Uterus (tissue), 2 donors: Measurements from ENCODE around the gene ZMYND11.

Experiments
- POLR2A ChIP-seq, 2 donors: fragments of 450-650 bp; IDR thresholded peaks; one replicate each; pipeline ENCODE4 v1.6.1; 2016; ENCODE audit warnings: antibody characterized with exemption in 2 of 2, mild to moderate bottlenecking in 1 of 2, moderate library complexity in 1 of 2
- TF ChIP-seq, protein P1 (sequence below), 4 experiments: fragments of 200-600 bp in 2 of 4; fragments of 450-650 bp in 2 of 4; sonication (generic) in 2 of 4; IDR thresholded peaks; one replicate each; pipeline ENCODE4 v1.5.1; 2016 to 2019; ENCODE audit warnings: antibody characterized with exemption in 4 of 4, mild to moderate bottlenecking in 2 of 4, moderate library complexity in 1 of 4

DNA sequence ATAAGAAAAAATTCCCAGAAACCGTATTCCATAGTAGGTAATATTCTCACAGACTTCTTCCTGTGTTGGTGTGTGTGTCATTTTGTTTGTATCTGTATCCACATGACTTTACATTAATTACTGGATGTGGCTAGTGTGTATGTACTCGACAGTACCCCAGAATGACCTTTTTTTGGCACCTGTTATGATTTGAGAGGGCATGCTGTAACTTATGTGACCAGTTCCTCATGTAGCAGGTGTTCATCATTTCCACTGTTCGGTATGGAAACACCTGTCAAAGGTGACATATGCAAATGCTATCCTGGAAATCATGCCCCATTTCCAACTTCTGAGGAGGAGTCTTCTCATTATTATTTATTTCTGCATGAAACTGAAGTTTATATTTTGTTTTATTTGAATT is 89.3 kb downstream of the ZMYND11 start:
- TF ChIP-seq, protein P1, sequence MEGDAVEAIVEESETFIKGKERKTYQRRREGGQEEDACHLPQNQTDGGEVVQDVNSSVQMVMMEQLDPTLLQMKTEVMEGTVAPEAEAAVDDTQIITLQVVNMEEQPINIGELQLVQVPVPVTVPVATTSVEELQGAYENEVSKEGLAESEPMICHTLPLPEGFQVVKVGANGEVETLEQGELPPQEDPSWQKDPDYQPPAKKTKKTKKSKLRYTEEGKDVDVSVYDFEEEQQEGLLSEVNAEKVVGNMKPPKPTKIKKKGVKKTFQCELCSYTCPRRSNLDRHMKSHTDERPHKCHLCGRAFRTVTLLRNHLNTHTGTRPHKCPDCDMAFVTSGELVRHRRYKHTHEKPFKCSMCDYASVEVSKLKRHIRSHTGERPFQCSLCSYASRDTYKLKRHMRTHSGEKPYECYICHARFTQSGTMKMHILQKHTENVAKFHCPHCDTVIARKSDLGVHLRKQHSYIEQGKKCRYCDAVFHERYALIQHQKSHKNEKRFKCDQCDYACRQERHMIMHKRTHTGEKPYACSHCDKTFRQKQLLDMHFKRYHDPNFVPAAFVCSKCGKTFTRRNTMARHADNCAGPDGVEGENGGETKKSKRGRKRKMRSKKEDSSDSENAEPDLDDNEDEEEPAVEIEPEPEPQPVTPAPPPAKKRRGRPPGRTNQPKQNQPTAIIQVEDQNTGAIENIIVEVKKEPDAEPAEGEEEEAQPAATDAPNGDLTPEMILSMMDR (IDR thresholded peaks at IDR 0.05), result no peak
- no peak for TF ChIP-seq POLR2A (IDR thresholded peaks at IDR 0.05)
